HG03460 (cell line): ENCODE data around the gene MICAL3.
"Not testable (repeated sequence)": the region's sequence is repeated elsewhere in the genome, so short reads cannot be mapped to it uniquely, and the experiment has no call there.

Experiments used
- ATAC-seq: cut with Tn5 transposase; IDR thresholded peaks from one replicate; pipeline ENCODE4 v1.9.1; 2021; ENCODE audit not compliant: unreplicated experiment

Gene MICAL3

GRCh38 chr22:18059473-18059872 lies 35.1 kb upstream of the MICAL3 start:
- ATAC-seq: no peak

- no peak for ATAC-seq
These were observed 34.7 kb upstream of the MICAL3 start for GRCh38 chr22:18059094-18059417.

GRCh38 chr22:18058371-18059093 lies 34.2 kb upstream of the MICAL3 start:
- ATAC-seq: no peak

GRCh38 chr22:18057568-18058209 lies 33.3 kb upstream of the MICAL3 start:
- ATAC-seq: peak; percentile 50

GRCh38 chr22:18056807-18057474 lies 32.6 kb upstream of the MICAL3 start:
- peak; percentile 66 for ATAC-seq

GRCh38 chr22:18056161-18056666 lies 31.9 kb upstream of the MICAL3 start:
- no peak for ATAC-seq

GRCh38 chr22:18055619-18056160 lies 31.3 kb upstream of the MICAL3 start:
- ATAC-seq: no peak

GRCh38 chr22:18053216-18053946 lies 29.0 kb upstream of the MICAL3 start:
- not testable (repeated sequence) for ATAC-seq

GRCh38 chr22:18051113-18051512 lies 26.8 kb upstream of the MICAL3 start:
- ATAC-seq: not testable (repeated sequence)

GRCh38 chr22:18050065-18050464 lies 25.7 kb upstream of the MICAL3 start:
- ATAC-seq: no peak

GRCh38 chr22:18048441-18048898 lies 24.1 kb upstream of the MICAL3 start:
- ATAC-seq: no peak

GRCh38 chr22:18048041-18048440 lies 23.7 kb upstream of the MICAL3 start:
- no peak for ATAC-seq

GRCh38 chr22:18045794-18046193 lies 21.4 kb upstream of the MICAL3 start:
- no peak for ATAC-seq

GRCh38 chr22:18044548-18045271 lies 20.3 kb upstream of the MICAL3 start:
- ATAC-seq: no peak

- no peak for ATAC-seq
These were observed 18.3 kb upstream of the MICAL3 start for GRCh38 chr22:18042685-18043084.

- ATAC-seq: not testable (repeated sequence)
These were observed 16.5 kb upstream of the MICAL3 start for GRCh38 chr22:18040898-18041297.

GRCh38 chr22:18035751-18036150 lies 11.4 kb upstream of the MICAL3 start:
- no peak for ATAC-seq

- no peak for ATAC-seq
These were observed 9.7 kb upstream of the MICAL3 start for GRCh38 chr22:18034076-18034475.

- ATAC-seq: no peak
These were observed 9.0 kb upstream of the MICAL3 start for GRCh38 chr22:18033204-18033998.
